ENCODE data around the gene DAGLB. TPM values are rescaled to one million over a fixed set of nuclear protein-coding genes. Genes with fewer than 3 reads are reported as not detected.

The DAGLB gene
- total RNA-seq, 1 experiment from 2014 or later, result 33.6 TPM

DNA sequence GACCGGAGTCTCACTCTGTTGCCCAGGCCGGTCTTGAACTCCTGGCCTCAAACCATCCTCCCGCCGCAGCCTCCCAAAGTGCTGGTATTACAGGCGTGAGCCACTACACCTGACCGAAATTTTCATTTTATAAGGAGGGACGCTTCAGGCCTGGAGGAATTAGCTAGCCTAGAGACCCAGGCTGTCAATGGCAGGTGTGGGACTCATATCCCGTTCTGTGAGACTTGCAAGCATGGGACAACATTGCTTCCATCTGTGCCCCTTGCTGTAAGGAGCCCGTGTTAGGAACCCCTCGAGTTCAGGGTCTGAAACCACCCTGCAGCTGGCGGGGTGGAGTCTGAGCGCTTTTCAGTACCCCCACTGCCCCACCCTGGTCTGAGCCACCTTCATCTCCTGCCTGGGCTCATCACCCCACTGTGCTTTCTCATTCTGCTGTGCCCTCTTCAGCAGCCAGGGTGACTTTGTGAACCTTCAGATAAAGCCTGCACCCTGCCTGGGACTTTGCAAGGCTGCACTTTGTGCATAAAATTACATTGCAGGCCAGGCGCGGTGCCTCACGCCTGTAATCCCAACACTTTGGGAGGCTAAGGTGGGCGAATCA, 1.3 kb upstream of the DAGLB start:
- Mint-ChIP-seq H3K4me1 (peaks cover 6% of the 10 kb centered on the region), H3K27ac (0 out of 2 replicates have a peak overlapping the region, but pooled peaks have one; percentile 72), H3K4me3 (peak overlapping the region; percentile 62), H3K27me3 (ENCODE audit: low read depth) (no peaks in the 10 kb centered on the region; the same call in 1 of the 2 replicates), H3K9me3 (no peaks in the 10 kb centered on the region), H3K36me3 (peaks cover 20% of the 10 kb centered on the region)
- ChIA-PET POLR2A (interaction anchor here (0.7 kb wide), 1 partner anchor 11 kb away, joined by 3 read pairs; no protein-coding TSS in a partner anchor), CTCF (no interaction called here)
- ATAC-seq (no peak), DNase-seq (ENCODE audit: low spot score) (no peak)
- TF ChIP-seq ETV6 (CRISPR knock-in tag; IDR thresholded peaks at IDR 0.05), result no peak
- no peak for TF ChIP-seq ZNF138 (CRISPR knock-in tag; conservative IDR thresholded peaks at IDR 0.05)
- no peak for TF ChIP-seq ZNF396 (CRISPR knock-in tag; IDR thresholded peaks at IDR 0.05; ENCODE audit: borderline replicate concordance)
- no peak for TF ChIP-seq ZNF219 (CRISPR knock-in tag; IDR thresholded peaks at IDR 0.05; ENCODE audit: borderline replicate concordance)
- TF ChIP-seq CREM (CRISPR knock-in tag; IDR thresholded peaks at IDR 0.05), result no peak
- TF ChIP-seq AR (CRISPR knock-in tag; IDR thresholded peaks at IDR 0.05), result no peak

DNA sequence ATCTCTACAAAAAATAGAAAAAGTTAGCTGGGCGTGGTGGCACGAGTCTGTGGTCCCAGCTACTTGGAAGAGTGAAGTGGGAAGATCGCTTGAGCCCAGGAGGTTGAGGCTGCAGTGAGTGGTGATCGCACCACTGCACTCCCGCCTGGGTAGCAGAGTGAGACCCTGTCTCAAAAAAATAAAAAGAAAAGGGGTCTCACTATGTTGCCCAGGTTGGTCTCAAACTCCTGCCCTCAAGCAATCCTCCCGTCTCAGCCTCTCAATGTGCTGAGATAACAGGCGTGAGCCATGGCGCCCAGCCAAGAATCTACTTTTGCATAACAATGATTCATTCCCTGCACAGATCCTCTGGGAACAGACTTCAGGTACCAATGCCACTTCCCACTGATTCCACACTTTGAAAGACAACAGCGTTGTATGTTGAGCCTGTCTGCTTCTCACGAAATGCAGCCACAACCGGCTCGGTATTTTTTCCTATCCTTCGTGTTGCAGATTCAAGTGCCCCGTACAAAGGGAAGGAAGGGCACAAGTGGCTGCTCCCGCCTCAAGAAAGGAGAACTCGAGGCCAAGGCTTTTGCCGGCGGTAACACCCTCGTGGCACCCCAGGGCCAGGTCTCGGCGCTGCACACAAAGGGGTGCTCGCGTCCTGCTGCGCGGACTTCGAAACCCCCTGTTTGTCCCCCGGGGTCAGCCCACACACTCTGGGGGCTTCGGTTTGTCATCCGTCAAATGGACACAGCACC, 745 bp downstream of the DAGLB start:
- CTCF ChIA-PET, result interaction anchor here (0.8 to 1.3 kb wide), 2 partner anchors 16 to 287 kb away, joined by 3 to 5 read pairs; no protein-coding TSS in a partner anchor
- POLR2A ChIA-PET, result interaction anchor here (0.6 to 1.0 kb wide), 4 partner anchors 12 to 902 kb away, joined by 3 to 6 read pairs (median 3); no protein-coding TSS in a partner anchor
- H3K27me3 Mint-ChIP-seq (ENCODE audit: low read depth), result no peaks in the 10 kb centered on the region; the same call in 1 of the 2 replicates
- H3K4me3 Mint-ChIP-seq, result peak overlapping the region; percentile 97
- no peaks in the 10 kb centered on the region for H3K9me3 Mint-ChIP-seq
- H3K4me1 Mint-ChIP-seq, result peaks cover 6% of the 10 kb centered on the region
- ATAC-seq (peak; percentile 33), DNase-seq (ENCODE audit: low spot score) (peak; percentile 70)
- peaks cover 36% of the 10 kb centered on the region for H3K36me3 Mint-ChIP-seq
- H3K27ac Mint-ChIP-seq, result peak overlapping the region; percentile 94
- TF ChIP-seq FOXK1 (CRISPR knock-in tag; IDR thresholded peaks at IDR 0.05) (no peak), ZNF263 (CRISPR knock-in tag; IDR thresholded peaks at IDR 0.05; ENCODE audit: low read depth) (no peak), MXD4 (CRISPR knock-in tag; IDR thresholded peaks at IDR 0.05; ENCODE audit: borderline replicate concordance) (no peak), FOXJ3 (CRISPR knock-in tag; IDR thresholded peaks at IDR 0.05; ENCODE audit: borderline replicate concordance) (no peak), TEAD1 (CRISPR knock-in tag; IDR thresholded peaks at IDR 0.05) (peak; percentile 42)
- TF ChIP-seq, protein P1, sequence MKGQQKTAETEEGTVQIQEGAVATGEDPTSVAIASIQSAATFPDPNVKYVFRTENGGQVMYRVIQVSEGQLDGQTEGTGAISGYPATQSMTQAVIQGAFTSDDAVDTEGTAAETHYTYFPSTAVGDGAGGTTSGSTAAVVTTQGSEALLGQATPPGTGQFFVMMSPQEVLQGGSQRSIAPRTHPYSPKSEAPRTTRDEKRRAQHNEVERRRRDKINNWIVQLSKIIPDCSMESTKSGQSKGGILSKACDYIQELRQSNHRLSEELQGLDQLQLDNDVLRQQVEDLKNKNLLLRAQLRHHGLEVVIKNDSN (CRISPR knock-in tag; IDR thresholded peaks at IDR 0.05), result peak; percentile 32; the same call in 1 of the 2 replicates
- TF ChIP-seq, protein P2, sequence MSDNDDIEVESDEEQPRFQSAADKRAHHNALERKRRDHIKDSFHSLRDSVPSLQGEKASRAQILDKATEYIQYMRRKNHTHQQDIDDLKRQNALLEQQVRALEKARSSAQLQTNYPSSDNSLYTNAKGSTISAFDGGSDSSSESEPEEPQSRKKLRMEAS (CRISPR knock-in tag; IDR thresholded peaks at IDR 0.05), result peak; percentile 39
- TF ChIP-seq, protein P3, sequence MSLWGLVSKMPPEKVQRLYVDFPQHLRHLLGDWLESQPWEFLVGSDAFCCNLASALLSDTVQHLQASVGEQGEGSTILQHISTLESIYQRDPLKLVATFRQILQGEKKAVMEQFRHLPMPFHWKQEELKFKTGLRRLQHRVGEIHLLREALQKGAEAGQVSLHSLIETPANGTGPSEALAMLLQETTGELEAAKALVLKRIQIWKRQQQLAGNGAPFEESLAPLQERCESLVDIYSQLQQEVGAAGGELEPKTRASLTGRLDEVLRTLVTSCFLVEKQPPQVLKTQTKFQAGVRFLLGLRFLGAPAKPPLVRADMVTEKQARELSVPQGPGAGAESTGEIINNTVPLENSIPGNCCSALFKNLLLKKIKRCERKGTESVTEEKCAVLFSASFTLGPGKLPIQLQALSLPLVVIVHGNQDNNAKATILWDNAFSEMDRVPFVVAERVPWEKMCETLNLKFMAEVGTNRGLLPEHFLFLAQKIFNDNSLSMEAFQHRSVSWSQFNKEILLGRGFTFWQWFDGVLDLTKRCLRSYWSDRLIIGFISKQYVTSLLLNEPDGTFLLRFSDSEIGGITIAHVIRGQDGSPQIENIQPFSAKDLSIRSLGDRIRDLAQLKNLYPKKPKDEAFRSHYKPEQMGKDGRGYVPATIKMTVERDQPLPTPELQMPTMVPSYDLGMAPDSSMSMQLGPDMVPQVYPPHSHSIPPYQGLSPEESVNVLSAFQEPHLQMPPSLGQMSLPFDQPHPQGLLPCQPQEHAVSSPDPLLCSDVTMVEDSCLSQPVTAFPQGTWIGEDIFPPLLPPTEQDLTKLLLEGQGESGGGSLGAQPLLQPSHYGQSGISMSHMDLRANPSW (CRISPR knock-in tag; conservative IDR thresholded peaks at IDR 0.05; ENCODE audit: low read depth), result no peak
